ENCODE results near the gene TNFRSF14. TPM values are rescaled to one million over a fixed set of nuclear protein-coding genes. Genes with fewer than 3 reads are reported as not detected.

Gene TNFRSF14
- total RNA-seq, 1 experiment from 2014 or later, result 0.57 TPM

DNA sequence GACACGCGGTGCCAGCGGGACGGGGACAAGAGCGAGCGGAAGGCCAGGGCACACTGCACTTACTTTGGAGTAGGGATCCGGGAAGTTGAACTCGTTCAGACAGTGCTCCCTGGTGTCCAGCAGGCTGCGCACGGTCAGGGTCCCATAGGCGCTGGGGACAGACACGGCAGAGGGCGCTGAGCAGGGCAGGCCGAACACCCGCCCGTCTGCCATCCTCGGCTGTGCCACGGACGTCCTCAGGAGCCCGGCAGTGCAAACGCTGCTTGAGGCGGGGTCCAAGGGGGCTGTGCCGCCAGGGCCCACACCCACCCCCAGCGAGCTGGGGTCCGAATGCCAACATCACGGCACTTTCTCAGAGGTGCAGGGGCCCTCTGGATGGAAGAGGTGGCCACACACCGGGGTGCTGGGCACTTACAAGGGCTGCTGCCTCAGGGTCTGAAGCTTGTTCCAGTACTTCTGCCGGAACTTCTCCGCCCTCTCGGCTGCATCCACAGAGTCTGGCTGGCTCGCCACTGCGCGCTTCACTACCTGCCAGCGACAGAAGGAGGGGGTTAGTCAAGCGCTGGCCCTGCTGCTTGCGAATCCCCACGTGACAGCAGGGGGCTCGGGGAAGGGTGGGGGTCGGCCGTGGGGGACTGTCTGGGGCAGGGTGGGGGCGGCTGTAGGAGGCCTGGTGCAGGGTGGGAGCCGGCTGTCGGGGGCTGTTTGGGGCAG, 42.1 kb upstream of the TNFRSF14 start:
- Histone ChIP-seq H2BK12ac (ENCODE audit: insufficient read length, low read depth, low read length) (no peak overlapping the region), H4K5ac (ENCODE audit: insufficient read length, low read depth, low read length) (no peak overlapping the region), H2BK120ac (ENCODE audit: low read depth, low read length, poor library complexity, severe bottlenecking) (no peak overlapping the region), H3K14ac (ENCODE audit: insufficient read depth, low read length) (no peak overlapping the region), H2BK5ac (ENCODE audit: insufficient read length, low read length) (no peak overlapping the region), H3K4me2 (ENCODE audit: insufficient read depth, insufficient read length, low read length) (no peak overlapping the region), H3K27me3 (ENCODE audit: insufficient read depth, low read length) (no peaks in the 10 kb centered on the region), H2BK15ac (ENCODE audit: low read depth, low read length) (no peak overlapping the region), H3K23ac (ENCODE audit: insufficient read length, low read depth, low read length) (no peak overlapping the region), H3K4me1 (ENCODE audit: insufficient read depth, low read length) (no peaks in the 10 kb centered on the region), H4K91ac (ENCODE audit: insufficient read length, low read depth, low read length) (no peak overlapping the region), H2BK20ac (ENCODE audit: low read depth, low read length, poor library complexity, severe bottlenecking) (no peak overlapping the region), H4K20me1 (ENCODE audit: control insufficient read depth, insufficient read depth, insufficient read length) (peaks cover 3% of the 10 kb centered on the region), H3K79me1 (ENCODE audit: insufficient read depth, low read depth, low read length, poor library complexity, severe bottlenecking) (no peaks in the 10 kb centered on the region), H3K23me2 (ENCODE audit: insufficient read length, low read depth, low read length, poor library complexity, severe bottlenecking) (no peaks in the 10 kb centered on the region), H3K9ac (ENCODE audit: extremely low read depth, insufficient read length, low read length) (no peak overlapping the region), H2AK5ac (ENCODE audit: insufficient read length, low read length) (no peak overlapping the region), H3K79me2 (ENCODE audit: insufficient read depth, low read length) (no peaks in the 10 kb centered on the region), H3K18ac (ENCODE audit: insufficient read length, low read depth, low read length) (no peak overlapping the region), H4K8ac (replicated peaks; ENCODE audit: insufficient read length, low read depth, low read length) (no peak overlapping the region), H3K27ac (ENCODE audit: insufficient read length, low read depth, low read length) (no peak overlapping the region), H3K4ac (ENCODE audit: low read depth, low read length) (no peak overlapping the region), H2AFZ (ENCODE audit: low read length) (no peak overlapping the region), H3T11ph (ENCODE audit: low read length) (no peak overlapping the region), H3K9me3 (ENCODE audit: control insufficient read depth, low read depth, low read length) (no peaks in the 10 kb centered on the region), H3K56ac (ENCODE audit: insufficient read length, low read depth, low read length) (no peak overlapping the region)
- peak overlapping the region in 1 of 3 experiments; percentile 96; a peak in 1 of 7 replicates for H3K27ac Mint-ChIP-seq
- TF ChIP-seq, protein P1, sequence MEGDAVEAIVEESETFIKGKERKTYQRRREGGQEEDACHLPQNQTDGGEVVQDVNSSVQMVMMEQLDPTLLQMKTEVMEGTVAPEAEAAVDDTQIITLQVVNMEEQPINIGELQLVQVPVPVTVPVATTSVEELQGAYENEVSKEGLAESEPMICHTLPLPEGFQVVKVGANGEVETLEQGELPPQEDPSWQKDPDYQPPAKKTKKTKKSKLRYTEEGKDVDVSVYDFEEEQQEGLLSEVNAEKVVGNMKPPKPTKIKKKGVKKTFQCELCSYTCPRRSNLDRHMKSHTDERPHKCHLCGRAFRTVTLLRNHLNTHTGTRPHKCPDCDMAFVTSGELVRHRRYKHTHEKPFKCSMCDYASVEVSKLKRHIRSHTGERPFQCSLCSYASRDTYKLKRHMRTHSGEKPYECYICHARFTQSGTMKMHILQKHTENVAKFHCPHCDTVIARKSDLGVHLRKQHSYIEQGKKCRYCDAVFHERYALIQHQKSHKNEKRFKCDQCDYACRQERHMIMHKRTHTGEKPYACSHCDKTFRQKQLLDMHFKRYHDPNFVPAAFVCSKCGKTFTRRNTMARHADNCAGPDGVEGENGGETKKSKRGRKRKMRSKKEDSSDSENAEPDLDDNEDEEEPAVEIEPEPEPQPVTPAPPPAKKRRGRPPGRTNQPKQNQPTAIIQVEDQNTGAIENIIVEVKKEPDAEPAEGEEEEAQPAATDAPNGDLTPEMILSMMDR (conservative IDR thresholded peaks at IDR 0.05), result no peak
- no peaks in the 10 kb centered on the region for H3K27me3 Mint-ChIP-seq (ENCODE audit: low read depth)
- H3K4me1 Mint-ChIP-seq, result no peaks in the 10 kb centered on the region
- no peak for DNase-seq
- H3K36me3 Mint-ChIP-seq (ENCODE audit: insufficient read depth in 1 of 3, low read depth in 3 of 3), result peaks cover 22 to 63% (median 51%) of the 10 kb centered on the region in 3 experiments
- no peak overlapping the region for H3K4me3 Mint-ChIP-seq
- H3K9me3 Mint-ChIP-seq, result no peaks in the 10 kb centered on the region
- no CpG with 5 or more reads among the region's 43 CpGs for WGBS (ENCODE audit: extremely low coverage, insufficient read length, low lambda C conversion rate)
